Psoas muscle (tissue), 8 donors: ENCODE measurements around the gene CPNE8. TPM values are rescaled to one million over a fixed set of nuclear protein-coding genes. Genes with fewer than 3 reads are reported as not detected.

Experiments
- ATAC-seq, 4 donors: fragments of 200-7000 bp; cut with Tn5 transposase; one replicate each; pipeline ENCODE4 v1.9.1; 2020; ENCODE audit warnings: moderate library complexity in 3 of 4, mild to moderate bottlenecking in 2 of 4
- DNase-seq, 2 donors: peaks; one replicate each; pipeline ENCODE4 v3.0.0-alpha.2; 2020
- H3K27ac ChIP-seq: fragments of 200-600 bp; one replicate; pipeline ENCODE4 v1.8.0; 2022
- H3K27me3 ChIP-seq, 3 donors: fragments of 200-600 bp in 1 of 3; one replicate each; pipeline versions ENCODE4 v1.6.1 to v1.8.0; 2013 to 2022; ENCODE audit warnings: low read length in 2 of 3, mild to moderate bottlenecking in 2 of 3, moderate library complexity in 1 of 3; ENCODE audit not compliant: insufficient read depth in 3 of 3
- H3K36me3 ChIP-seq, 2 donors: fragments of 200-600 bp in 1 of 2; one replicate each; pipeline versions ENCODE4 v1.6.1 to v1.8.0; 2013 to 2022; ENCODE audit warnings: low read depth in 1 of 2, mild to moderate bottlenecking in 1 of 2, moderate library complexity in 1 of 2; ENCODE audit not compliant: insufficient read depth in 1 of 2
- H3K4me1 ChIP-seq: fragments of 200-600 bp; one replicate; pipeline ENCODE4 v1.8.0; 2022
- H3K4me3 ChIP-seq: fragments of 200-600 bp; one replicate; pipeline ENCODE4 v1.8.0; 2022; ENCODE audit warnings: mild to moderate bottlenecking
- H3K9me3 ChIP-seq: fragments of 200-600 bp; one replicate; pipeline ENCODE4 v1.8.0; 2022
- WGBS, 3 donors: extraction: QIAGEN DNeasy Blood & Tissue Kit; methylation state at CpG; one replicate each; pipeline versions ENCODE4 v1.1.6 to v1.1.7; 2013; 5-methylcytosine and 5-hydroxymethylcytosine counted together
- intact Hi-C, 2 donors: fragments of 100-400 bp; cut with DNase I; formaldehyde crosslinking; loops; one replicate each; pipeline versions ENCODE4 v1.11.0 to v1.14.2; 2022
- polyA plus RNA-seq, 3 donors: library from polyadenylated mRNA; stranded (reverse); fragments of 200-250 nt; gene quantifications; one replicate each; pipeline ENCODE4 v1.2.3, GENCODE V29; 2013
- total RNA-seq, 4 donors: library from RNA; stranded (reverse); fragmentation: NEBNext Ultra II Directional in 2 of 4; extraction: Animal tissue kit (Norgen Biotek cat#: 25700) in 2 of 4; gene quantifications; one replicate each; pipeline versions ENCODE4 v1.2.1 to v1.2.4, GENCODE V29; 2021 to 2023
- TF ChIP-seq, protein P1 (sequence below): fragments of 200-600 bp; IDR thresholded peaks from one replicate; pipeline ENCODE4 v1.8.0; 2022; ENCODE audit warnings: antibody characterized with exemption
- donor health status: healthy with polysubstance abuse.
- donor health status: DM: no; HTN: no; CAD: no; lungs with moderate emphysema.
- donor health status: Bipolar disorder and iron deficiency.
- donor health status: healthy.
- donor health status: DM: yes; HTN: yes; CAD: no.
- donor health status: DM: no; HTN: no; CAD: no.
- donor health status: DM: no; HTN: no; CAD: no.
- donor health status: DM: yes; HTN: yes; CAD: no.

The CPNE8 gene
- total and polyA plus RNA-seq, 7 donors: 0.98 to 3.5 (median 2.4) TPM

DNA sequence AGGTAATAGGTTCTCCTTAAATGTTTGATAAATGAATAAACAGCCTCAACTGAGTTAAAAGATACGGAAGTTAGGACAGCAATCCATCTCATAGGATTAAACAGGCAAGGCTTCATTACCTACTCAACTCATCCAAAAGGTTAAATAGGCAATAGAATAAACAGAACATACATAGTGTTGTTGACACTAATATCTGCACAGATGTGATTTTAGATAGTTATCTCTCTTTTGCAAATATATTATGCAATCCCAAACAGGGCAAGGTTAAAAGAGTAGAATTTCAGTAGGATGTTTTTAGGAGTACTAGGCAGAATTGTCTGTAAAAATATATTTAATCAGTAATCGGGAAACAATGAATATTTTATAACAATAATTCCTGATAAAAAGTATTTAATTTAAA is 276.3 kb downstream of the CPNE8 start:
- TF ChIP-seq, protein P1, sequence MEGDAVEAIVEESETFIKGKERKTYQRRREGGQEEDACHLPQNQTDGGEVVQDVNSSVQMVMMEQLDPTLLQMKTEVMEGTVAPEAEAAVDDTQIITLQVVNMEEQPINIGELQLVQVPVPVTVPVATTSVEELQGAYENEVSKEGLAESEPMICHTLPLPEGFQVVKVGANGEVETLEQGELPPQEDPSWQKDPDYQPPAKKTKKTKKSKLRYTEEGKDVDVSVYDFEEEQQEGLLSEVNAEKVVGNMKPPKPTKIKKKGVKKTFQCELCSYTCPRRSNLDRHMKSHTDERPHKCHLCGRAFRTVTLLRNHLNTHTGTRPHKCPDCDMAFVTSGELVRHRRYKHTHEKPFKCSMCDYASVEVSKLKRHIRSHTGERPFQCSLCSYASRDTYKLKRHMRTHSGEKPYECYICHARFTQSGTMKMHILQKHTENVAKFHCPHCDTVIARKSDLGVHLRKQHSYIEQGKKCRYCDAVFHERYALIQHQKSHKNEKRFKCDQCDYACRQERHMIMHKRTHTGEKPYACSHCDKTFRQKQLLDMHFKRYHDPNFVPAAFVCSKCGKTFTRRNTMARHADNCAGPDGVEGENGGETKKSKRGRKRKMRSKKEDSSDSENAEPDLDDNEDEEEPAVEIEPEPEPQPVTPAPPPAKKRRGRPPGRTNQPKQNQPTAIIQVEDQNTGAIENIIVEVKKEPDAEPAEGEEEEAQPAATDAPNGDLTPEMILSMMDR: no peak
- intact Hi-C loops: no loop called here
- 89 to 91% (median 90%) methylated on average over 2 of the region's 2 CpGs for WGBS, 3 donors
- Histone ChIP-seq H3K9me3 (no peaks in the 10 kb centered on the region), H3K27me3 (no peaks in the 10 kb centered on the region), H3K36me3 (no peaks in the 10 kb centered on the region), H3K4me3 (no peak overlapping the region), H3K27ac (no peak overlapping the region), H3K4me1 (no peaks in the 10 kb centered on the region)
- no peak for DNase-seq
- ATAC-seq: no peak

DNA sequence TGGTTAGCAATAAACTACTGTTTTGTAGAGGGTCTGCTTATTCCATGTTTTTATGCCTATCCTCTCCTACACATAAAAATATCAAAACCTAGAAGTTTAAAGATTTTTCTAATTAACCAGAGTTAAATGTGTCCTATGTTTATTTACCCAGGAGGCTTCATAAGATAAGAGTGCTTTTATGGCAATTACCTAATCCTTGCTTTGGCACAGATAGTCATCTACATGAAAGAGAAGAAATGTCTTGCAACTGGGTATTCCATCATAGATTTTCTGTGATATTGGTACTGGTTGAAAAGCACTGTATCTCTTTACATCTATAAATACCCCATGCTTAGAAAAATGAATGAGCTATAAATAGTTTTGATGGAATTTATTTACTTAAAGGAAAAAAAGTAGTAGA is 277.1 kb downstream of the CPNE8 start:
- intact Hi-C loops: no loop called here
- TF ChIP-seq, protein P1: no peak
- Histone ChIP-seq H3K4me1 (no peaks in the 10 kb centered on the region), H3K27ac (no peak overlapping the region), H3K27me3 (no peaks in the 10 kb centered on the region), H3K9me3 (no peaks in the 10 kb centered on the region), H3K4me3 (no peak overlapping the region), H3K36me3 (no peaks in the 10 kb centered on the region)
- ATAC-seq: no peak
- DNase-seq: no peak

DNA sequence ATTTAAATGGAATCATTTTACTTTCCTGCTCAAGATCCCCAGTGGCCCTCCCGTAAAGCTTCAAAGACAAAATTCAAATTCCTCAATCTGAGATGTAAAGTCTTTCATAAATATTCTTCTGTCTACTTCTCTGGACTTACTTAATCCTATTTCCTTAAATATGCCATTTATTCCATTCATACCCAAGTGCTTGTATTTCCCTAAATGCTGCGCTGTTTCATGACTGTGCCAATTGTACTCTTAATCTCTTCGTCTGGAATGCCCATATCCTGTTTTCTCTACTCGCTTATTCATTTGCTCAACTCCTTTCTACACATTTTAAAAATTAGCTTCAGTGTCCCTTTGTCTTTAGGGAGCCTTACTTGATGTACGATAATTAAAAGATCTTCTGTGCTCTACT is 280.1 kb downstream of the CPNE8 start:
- H3K4me3 ChIP-seq: no peak overlapping the region
- no peaks in the 10 kb centered on the region for H3K9me3 ChIP-seq
- TF ChIP-seq, protein P1: no peak
- 43 to 47% (median 46%) methylated on average over 5 of the region's 5 CpGs for WGBS, 3 donors
- DNase-seq (no peak), ATAC-seq (no peak)
- H3K27me3 ChIP-seq: no peaks in the 10 kb centered on the region
- intact Hi-C loops: no loop called here
- H3K4me1 ChIP-seq: no peaks in the 10 kb centered on the region
- H3K36me3 ChIP-seq: no peaks in the 10 kb centered on the region
- no peak overlapping the region for H3K27ac ChIP-seq

DNA sequence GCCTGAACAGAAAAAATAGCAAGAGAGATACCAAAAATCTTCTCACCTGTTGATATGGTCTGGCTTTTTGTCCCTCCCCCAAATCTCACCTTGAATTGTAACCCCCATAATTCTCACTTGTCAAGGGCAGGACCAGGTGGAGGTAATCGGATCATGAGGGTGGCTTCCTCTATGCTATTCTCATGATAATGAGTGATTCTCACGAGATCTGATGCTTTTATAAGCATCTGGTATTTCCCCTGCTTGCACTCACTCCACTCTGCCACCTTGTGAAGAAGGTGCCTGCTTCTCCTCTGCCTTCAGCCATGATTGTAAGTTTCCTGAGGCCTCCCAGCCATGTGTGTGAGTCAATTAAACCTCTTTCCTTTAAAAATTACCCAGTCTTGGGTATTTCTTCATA is 291.2 kb downstream of the CPNE8 start:
- Histone ChIP-seq H3K27me3 (no peaks in the 10 kb centered on the region), H3K9me3 (peaks cover 2% of the 10 kb centered on the region), H3K4me3 (no peak overlapping the region), H3K36me3 (no peaks in the 10 kb centered on the region), H3K4me1 (no peaks in the 10 kb centered on the region), H3K27ac (no peak overlapping the region)
- no peak for DNase-seq
- ATAC-seq: no peak
- intact Hi-C loops: no loop called here
- TF ChIP-seq, protein P1: no peak
- WGBS, 3 donors: 43 to 61% (median 51%) methylated on average over 2 of the region's 2 CpGs

DNA sequence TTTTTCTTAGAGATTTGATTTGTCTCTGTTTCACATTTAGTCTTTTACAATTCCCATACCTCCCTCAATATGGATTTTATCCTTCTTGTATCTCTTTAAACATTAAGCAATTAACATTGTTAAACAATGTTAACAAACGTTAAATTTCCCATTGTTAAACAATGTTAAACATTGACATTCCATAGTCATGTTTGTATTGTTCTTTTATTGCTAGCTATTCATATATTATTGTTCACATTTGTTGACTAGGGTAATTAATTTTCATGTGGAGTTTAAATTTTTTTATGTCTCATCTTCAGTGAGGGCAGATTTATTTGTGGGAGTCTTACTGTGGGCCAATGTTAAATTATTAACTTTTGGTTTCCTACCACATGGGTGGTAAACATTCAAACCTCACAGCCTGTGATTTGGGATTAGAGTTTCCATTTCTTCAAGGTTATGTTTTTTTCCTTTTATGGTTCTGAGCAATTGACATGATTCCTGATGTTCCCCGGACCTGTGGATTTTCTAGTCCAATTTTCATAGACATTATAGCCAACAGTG is 294.5 kb downstream of the CPNE8 start:
- 56 to 78% (median 66%) methylated on average over 2 of the region's 2 CpGs for WGBS, 3 donors

More for the DNA sequence above, 294.5 kb downstream of the CPNE8 start:
- H3K9me3 ChIP-seq: peaks cover 3% of the 10 kb centered on the region
- TF ChIP-seq, protein P1: no peak
- H3K27me3 ChIP-seq: no peaks in the 10 kb centered on the region
- ATAC-seq (no peak), DNase-seq (no peak)
- no peaks in the 10 kb centered on the region for H3K36me3 ChIP-seq
- H3K27ac ChIP-seq: no peak overlapping the region
- H3K4me3 ChIP-seq: no peak overlapping the region
- no peaks in the 10 kb centered on the region for H3K4me1 ChIP-seq
- intact Hi-C loops: no loop called here
